Kidney epithelial cell (primary cell): Measurements from ENCODE around the gene MED28. TPM values are rescaled to one million over a fixed set of nuclear protein-coding genes. Genes with fewer than 3 reads are reported as not detected.

ENCODE experiments used
- DNase-seq: peaks from one replicate; pipeline ENCODE4 v3.0.0-alpha.2; 2010; ENCODE audit warnings: low read depth
- H3K27me3 ChIP-seq: 2 replicates; pipeline ENCODE4 v1.6.0; 2011; ENCODE audit warnings: low read length; ENCODE audit not compliant: control insufficient read depth, insufficient read depth
- H3K36me3 ChIP-seq: 2 replicates; pipeline ENCODE4 v1.5.1; 2011; ENCODE audit warnings: low read length; ENCODE audit not compliant: control insufficient read depth, insufficient read depth
- H3K4me3 ChIP-seq: 2 replicates; pipeline ENCODE4 v1.5.1; 2011; ENCODE audit warnings: low read depth, mild to moderate bottlenecking, control low read depth, low read length
- total RNA-seq: library from RNA; depleted of rRNA; stranded (reverse); fragments of >200 nt; gene quantifications from 2 replicates; pipeline ENCODE4 v1.2.3, GENCODE V29; 2015
- TF ChIP-seq, protein P1 (sequence below): IDR thresholded peaks from 2 replicates; pipeline ENCODE4 v1.5.1; 2011; ENCODE audit warnings: mild to moderate bottlenecking, moderate library complexity, low read length, control low read depth, inconsistent platforms; ENCODE audit not compliant: insufficient read depth, poor library complexity, severe bottlenecking

The MED28 gene
- total RNA-seq, 1 donor from 2014 or later, result 8.9 TPM

DNA sequence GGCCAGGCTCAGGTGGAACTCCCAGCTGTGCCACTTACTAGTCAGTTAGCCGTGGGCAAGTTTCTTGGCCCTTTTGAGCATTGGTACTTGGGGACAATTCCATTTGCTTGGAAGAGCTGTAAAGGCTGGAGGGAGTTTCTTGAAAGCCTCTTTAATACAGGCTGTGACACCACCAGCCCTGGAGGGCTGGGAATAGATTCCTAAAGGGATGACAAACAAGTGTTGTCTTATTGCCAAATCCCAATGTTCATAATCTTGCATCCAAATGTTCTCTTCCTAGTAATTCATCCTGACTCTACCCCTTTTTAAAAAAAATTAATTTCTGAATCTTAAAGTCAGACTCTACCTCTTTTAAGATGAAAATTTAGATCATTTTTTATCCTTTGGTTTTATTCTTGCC is 14.6 kb upstream of the MED28 start:
- TF ChIP-seq, protein P1, sequence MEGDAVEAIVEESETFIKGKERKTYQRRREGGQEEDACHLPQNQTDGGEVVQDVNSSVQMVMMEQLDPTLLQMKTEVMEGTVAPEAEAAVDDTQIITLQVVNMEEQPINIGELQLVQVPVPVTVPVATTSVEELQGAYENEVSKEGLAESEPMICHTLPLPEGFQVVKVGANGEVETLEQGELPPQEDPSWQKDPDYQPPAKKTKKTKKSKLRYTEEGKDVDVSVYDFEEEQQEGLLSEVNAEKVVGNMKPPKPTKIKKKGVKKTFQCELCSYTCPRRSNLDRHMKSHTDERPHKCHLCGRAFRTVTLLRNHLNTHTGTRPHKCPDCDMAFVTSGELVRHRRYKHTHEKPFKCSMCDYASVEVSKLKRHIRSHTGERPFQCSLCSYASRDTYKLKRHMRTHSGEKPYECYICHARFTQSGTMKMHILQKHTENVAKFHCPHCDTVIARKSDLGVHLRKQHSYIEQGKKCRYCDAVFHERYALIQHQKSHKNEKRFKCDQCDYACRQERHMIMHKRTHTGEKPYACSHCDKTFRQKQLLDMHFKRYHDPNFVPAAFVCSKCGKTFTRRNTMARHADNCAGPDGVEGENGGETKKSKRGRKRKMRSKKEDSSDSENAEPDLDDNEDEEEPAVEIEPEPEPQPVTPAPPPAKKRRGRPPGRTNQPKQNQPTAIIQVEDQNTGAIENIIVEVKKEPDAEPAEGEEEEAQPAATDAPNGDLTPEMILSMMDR, result no peak
- H3K4me3 ChIP-seq, result no peak overlapping the region
- H3K27me3 ChIP-seq, result no peaks in the 10 kb centered on the region
- DNase-seq, result no peak
- H3K36me3 ChIP-seq, result no peaks in the 10 kb centered on the region

DNA sequence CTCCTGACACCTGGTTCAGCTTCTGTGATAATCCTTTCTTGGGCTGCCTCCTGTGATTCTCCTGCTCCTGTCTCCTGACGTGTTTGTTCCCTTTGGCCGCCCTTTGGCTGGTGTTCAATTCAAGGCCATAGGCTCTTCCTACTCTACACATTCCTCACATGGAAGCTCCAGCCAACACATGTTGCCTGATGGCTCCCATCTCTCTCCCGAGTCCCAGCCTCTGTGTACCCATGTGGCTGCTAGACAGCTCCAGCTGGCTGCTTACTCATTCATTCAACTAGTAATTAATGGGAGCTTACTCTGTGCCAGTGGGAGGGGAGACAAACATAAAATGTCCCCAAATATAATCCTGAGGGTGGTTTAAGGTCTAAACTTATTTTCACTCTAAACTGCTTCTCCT is 9.2 kb upstream of the MED28 start:
- no peak for DNase-seq
- H3K36me3 ChIP-seq, result no peaks in the 10 kb centered on the region
- TF ChIP-seq, protein P1, result no peak
- no peaks in the 10 kb centered on the region for H3K27me3 ChIP-seq
- H3K4me3 ChIP-seq, result no peak overlapping the region

DNA sequence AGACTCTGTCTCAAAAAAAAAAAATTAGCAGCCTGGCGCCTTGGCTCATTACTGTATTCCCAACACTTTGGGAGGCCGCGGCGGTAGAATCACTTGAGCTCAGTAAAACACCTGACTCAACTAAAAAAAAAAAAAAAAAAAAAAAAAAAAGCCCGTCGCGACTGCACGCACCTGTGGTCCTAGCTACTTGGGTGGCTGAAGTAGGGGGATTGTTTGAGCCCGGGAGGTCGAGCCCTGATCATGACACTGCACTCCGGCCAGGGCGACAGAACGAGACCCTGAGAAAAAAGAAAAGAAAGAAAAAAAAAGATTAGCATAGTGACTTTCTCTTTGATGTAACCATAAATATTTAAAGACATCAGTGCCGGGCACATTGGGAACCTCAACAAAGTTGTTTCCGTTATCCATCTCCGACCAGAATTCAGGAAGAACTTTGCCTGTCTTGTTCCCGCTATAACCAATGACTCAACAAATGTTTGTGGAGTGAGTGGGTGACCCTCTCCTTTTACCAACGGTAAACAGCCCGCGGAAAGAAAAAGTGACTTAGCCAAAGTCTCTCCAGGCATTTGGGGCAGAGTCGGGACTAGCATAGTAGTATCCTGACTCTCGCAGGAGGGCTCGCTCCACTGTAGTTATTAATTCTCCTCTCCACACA is 553 bp upstream of the MED28 start:
- DNase-seq, result peak; percentile 26
- TF ChIP-seq, protein P1, result no peak
- H3K36me3 ChIP-seq, result peaks cover 1% of the 10 kb centered on the region
- no peaks in the 10 kb centered on the region for H3K27me3 ChIP-seq
- H3K4me3 ChIP-seq, result peak overlapping the region; percentile 85

GRCh38 chr4:17616283-17616682 is 1.8 kb downstream of the MED28 start:
- TF ChIP-seq, protein P1, result no peak
- no peak overlapping the region for H3K4me3 ChIP-seq

DNA sequence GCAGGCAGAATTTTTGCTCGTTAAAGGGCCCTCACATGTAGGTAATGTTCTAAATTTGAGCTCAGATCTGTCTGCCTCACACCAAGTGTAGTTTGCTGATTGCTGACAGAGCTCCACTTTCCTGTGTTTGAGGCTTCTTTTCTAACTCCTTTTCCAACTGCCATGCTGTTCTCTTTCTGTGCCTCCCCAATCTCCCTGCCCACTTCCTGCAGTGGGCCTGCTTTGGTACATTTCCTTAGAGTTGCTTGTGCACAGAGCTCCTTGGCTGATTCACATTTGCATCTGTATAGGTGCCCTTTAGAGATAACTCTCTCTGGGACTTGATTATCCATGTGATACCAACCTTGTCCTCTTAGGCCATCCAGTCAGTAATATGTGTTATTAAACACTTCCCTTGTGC is 4.5 kb downstream of the MED28 start:
- Histone ChIP-seq H3K36me3 (peaks cover 3% of the 10 kb centered on the region), H3K27me3 (no peaks in the 10 kb centered on the region), H3K4me3 (no peak overlapping the region)
- no peak for DNase-seq
- TF ChIP-seq, protein P1, result no peak

More at GRCh38 chr4:17616283-17616682, 1.8 kb downstream of the MED28 start:
- Histone ChIP-seq H3K36me3 (peaks cover 1% of the 10 kb centered on the region), H3K27me3 (no peaks in the 10 kb centered on the region)
- DNase-seq, result no peak
